Activated naive CD4-positive, alpha-beta T cell treated with anti-CD3 and anti-CD28 coated beads, Interleukin-2, amount 10 ng/mL, durations not matched to agents 7 days and 5 days (primary cell): Measurements from ENCODE around the gene SIGLEC14.

ENCODE experiments used
- CTCF ChIA-PET: fragments of 350-600 bp; sonication (Branson Sonifier 250); formaldehyde crosslinking; loops from one replicate; lab custom pipeline; 2021; ENCODE audit warnings: antibody characterized with exemption; lab: Charles Lee
- DNase-seq: peaks from one replicate; pipeline ENCODE4 v3.0.0-alpha.2; 2020
- H3K27ac Mint-ChIP-seq: one replicate; pipeline ENCODE4 v1.8.0; 2021; ENCODE audit warnings: mild to moderate bottlenecking, moderate library complexity, mixed read lengths
- H3K27me3 Mint-ChIP-seq: one replicate; pipeline ENCODE4 v1.8.0; 2021; ENCODE audit warnings: mild to moderate bottlenecking, mixed read lengths
- H3K36me3 Mint-ChIP-seq: one replicate; pipeline ENCODE4 v1.8.0; 2021; ENCODE audit warnings: mixed read lengths
- H3K4me1 Mint-ChIP-seq: one replicate; pipeline ENCODE4 v1.8.0; 2021; ENCODE audit warnings: mixed read lengths
- H3K4me3 Mint-ChIP-seq: one replicate; pipeline ENCODE4 v1.8.0; 2021; ENCODE audit warnings: mild to moderate bottlenecking, moderate library complexity, mixed read lengths
- H3K9me3 Mint-ChIP-seq: one replicate; pipeline ENCODE4 v1.8.0; 2021; ENCODE audit warnings: mixed read lengths

Gene SIGLEC14

GRCh38 chr19:51621178-51621577 lies 25.4 kb downstream of the SIGLEC14 start:
- CTCF ChIA-PET, result interaction anchor here (1.8 kb wide), 1 partner anchor 15 kb away, joined by 4 read pairs; no protein-coding TSS in a partner anchor
- Mint-ChIP-seq H3K9me3 (no peaks in the 10 kb centered on the region), H3K4me1 (no peaks in the 10 kb centered on the region), H3K4me3 (no peak overlapping the region), H3K36me3 (no peaks in the 10 kb centered on the region), H3K27ac (no peak overlapping the region), H3K27me3 (no peaks in the 10 kb centered on the region)
- DNase-seq, result no peak

GRCh38 chr19:51615991-51616390 lies 30.6 kb downstream of the SIGLEC14 start:
- Mint-ChIP-seq H3K9me3 (peaks cover 9% of the 10 kb centered on the region), H3K27me3 (no peaks in the 10 kb centered on the region), H3K27ac (no peak overlapping the region), H3K36me3 (no peaks in the 10 kb centered on the region), H3K4me3 (no peak overlapping the region), H3K4me1 (no peaks in the 10 kb centered on the region)
- no peak for DNase-seq
- CTCF ChIA-PET, result no interaction called here

GRCh38 chr19:51614789-51615188 lies 31.8 kb downstream of the SIGLEC14 start:
- H3K27me3 Mint-ChIP-seq, result no peaks in the 10 kb centered on the region
- DNase-seq, result no peak
- H3K9me3 Mint-ChIP-seq, result peaks cover 9% of the 10 kb centered on the region
- H3K4me1 Mint-ChIP-seq, result no peaks in the 10 kb centered on the region
- H3K36me3 Mint-ChIP-seq, result no peaks in the 10 kb centered on the region
- CTCF ChIA-PET, result interaction anchor here (0.7 to 1.6 kb wide), 4 partner anchors 9 to 163 kb away, joined by 3 to 7 read pairs (median 4); no protein-coding TSS in a partner anchor
- H3K4me3 Mint-ChIP-seq, result no peak overlapping the region
- H3K27ac Mint-ChIP-seq, result no peak overlapping the region

GRCh38 chr19:51610576-51610975 lies 36.0 kb downstream of the SIGLEC14 start:
- peaks cover 8% of the 10 kb centered on the region for H3K4me1 Mint-ChIP-seq
- H3K4me3 Mint-ChIP-seq, result no peak overlapping the region
- no peaks in the 10 kb centered on the region for H3K36me3 Mint-ChIP-seq
- H3K9me3 Mint-ChIP-seq, result peaks cover 13% of the 10 kb centered on the region
- DNase-seq, result no peak
- peaks cover 8% of the 10 kb centered on the region for H3K27me3 Mint-ChIP-seq
- H3K27ac Mint-ChIP-seq, result no peak overlapping the region
- CTCF ChIA-PET, result no interaction called here

GRCh38 chr19:51607920-51608562 lies 38.6 kb downstream of the SIGLEC14 start:
- Mint-ChIP-seq H3K4me1 (peaks cover 8% of the 10 kb centered on the region), H3K27me3 (peaks cover 8% of the 10 kb centered on the region), H3K9me3 (peaks cover 10% of the 10 kb centered on the region), H3K4me3 (no peak overlapping the region), H3K27ac (no peak overlapping the region), H3K36me3 (no peaks in the 10 kb centered on the region)
- peak; percentile 85 for DNase-seq
- CTCF ChIA-PET, result interaction anchor here (0.7 to 2.6 kb wide), 4 partner anchors 12 to 53 kb away, joined by 3 to 13 read pairs (median 4); no protein-coding TSS in a partner anchor

GRCh38 chr19:51607077-51607476 lies 39.5 kb downstream of the SIGLEC14 start:
- DNase-seq, result no peak
- CTCF ChIA-PET, result interaction anchor here (1.1 to 2.6 kb wide), 2 partner anchors 50 to 92 kb away, joined by 3 to 13 read pairs; no protein-coding TSS in a partner anchor
- Mint-ChIP-seq H3K4me3 (no peak overlapping the region), H3K27ac (no peak overlapping the region), H3K27me3 (peaks cover 17% of the 10 kb centered on the region), H3K36me3 (no peaks in the 10 kb centered on the region), H3K9me3 (peaks cover 4% of the 10 kb centered on the region), H3K4me1 (peaks cover 8% of the 10 kb centered on the region)

- Mint-ChIP-seq H3K27ac (no peak overlapping the region), H3K9me3 (peaks cover 6% of the 10 kb centered on the region), H3K4me3 (no peak overlapping the region), H3K4me1 (peaks cover 5% of the 10 kb centered on the region), H3K27me3 (peaks cover 37% of the 10 kb centered on the region), H3K36me3 (no peaks in the 10 kb centered on the region)
- CTCF ChIA-PET, result no interaction called here
- no peak for DNase-seq
Observed at GRCh38 chr19:51602189-51602854, 44.3 kb downstream of the SIGLEC14 start.

GRCh38 chr19:51600940-51601580 lies 45.6 kb downstream of the SIGLEC14 start:
- CTCF ChIA-PET, result no interaction called here
- Mint-ChIP-seq H3K27ac (no peak overlapping the region), H3K4me1 (no peaks in the 10 kb centered on the region), H3K27me3 (peaks cover 35% of the 10 kb centered on the region), H3K4me3 (no peak overlapping the region), H3K9me3 (peaks cover 9% of the 10 kb centered on the region), H3K36me3 (no peaks in the 10 kb centered on the region)
- DNase-seq, result peak; percentile 27

- no peak for DNase-seq
- Mint-ChIP-seq H3K27me3 (peaks cover 37% of the 10 kb centered on the region), H3K9me3 (peaks cover 9% of the 10 kb centered on the region), H3K4me1 (peaks cover 8% of the 10 kb centered on the region), H3K36me3 (peaks cover 3% of the 10 kb centered on the region), H3K27ac (no peak overlapping the region), H3K4me3 (no peak overlapping the region)
- CTCF ChIA-PET, result no interaction called here
Observed at GRCh38 chr19:51599084-51599483, 47.5 kb downstream of the SIGLEC14 start.

- Mint-ChIP-seq H3K27ac (no peak overlapping the region), H3K9me3 (peaks cover 9% of the 10 kb centered on the region), H3K36me3 (peaks cover 3% of the 10 kb centered on the region), H3K4me3 (no peak overlapping the region), H3K4me1 (peaks cover 14% of the 10 kb centered on the region), H3K27me3 (peaks cover 37% of the 10 kb centered on the region)
- CTCF ChIA-PET, result no interaction called here
- no peak for DNase-seq
Observed at GRCh38 chr19:51598159-51598915, 48.3 kb downstream of the SIGLEC14 start.

GRCh38 chr19:51595190-51596175 lies 51.1 kb downstream of the SIGLEC14 start:
- H3K36me3 Mint-ChIP-seq, result peaks cover 3% of the 10 kb centered on the region
- peaks cover 15% of the 10 kb centered on the region for H3K27me3 Mint-ChIP-seq
- H3K27ac Mint-ChIP-seq, result peak overlapping the region; percentile 69
- H3K4me1 Mint-ChIP-seq, result peaks cover 16% of the 10 kb centered on the region
- no peak for DNase-seq
- H3K9me3 Mint-ChIP-seq, result peaks cover 9% of the 10 kb centered on the region
- peak overlapping the region; percentile 83 for H3K4me3 Mint-ChIP-seq
- CTCF ChIA-PET, result interaction anchor here (0.6 to 1.3 kb wide), 2 partner anchors 13 to 174 kb away, joined by 3 read pairs; no protein-coding TSS in a partner anchor

GRCh38 chr19:51594774-51595109 lies 51.9 kb downstream of the SIGLEC14 start:
- Mint-ChIP-seq H3K36me3 (peaks cover 3% of the 10 kb centered on the region), H3K4me1 (peaks cover 16% of the 10 kb centered on the region), H3K9me3 (peaks cover 7% of the 10 kb centered on the region), H3K4me3 (peak overlapping the region; percentile 83), H3K27me3 (peaks cover 8% of the 10 kb centered on the region), H3K27ac (peak overlapping the region; percentile 69)
- no peak for DNase-seq
- CTCF ChIA-PET, result no interaction called here
